WTC11 (cell line): ENCODE data around the gene UQCC3. TPM values are rescaled to one million over a fixed set of nuclear protein-coding genes. Genes with fewer than 3 reads are reported as not detected.

Source experiments
- CREB1 ChIP-seq: sonication (generic); formaldehyde crosslinking; IDR thresholded peaks from 2 replicates; pipeline ENCODE4 v1.8.0; 2023; ENCODE audit warnings: mild to moderate bottlenecking, missing genetic modification reagents
- E2F1 ChIP-seq: sonication (generic); formaldehyde crosslinking; IDR thresholded peaks from 2 replicates; pipeline ENCODE4 v1.8.0; 2022; ENCODE audit warnings: mild to moderate bottlenecking, missing genetic modification reagents
- E2F5 ChIP-seq: sonication (generic); formaldehyde crosslinking; IDR thresholded peaks from 2 replicates; pipeline ENCODE4 v1.8.1; 2022; ENCODE audit warnings: mild to moderate bottlenecking, moderate library complexity, missing genetic modification reagents
- ELF4 ChIP-seq: sonication (generic); formaldehyde crosslinking; IDR thresholded peaks from 2 replicates; pipeline ENCODE4 v1.8.1; 2022; ENCODE audit warnings: low read depth, mild to moderate bottlenecking, moderate library complexity, missing genetic modification reagents
- FOXJ3 ChIP-seq: sonication (generic); formaldehyde crosslinking; IDR thresholded peaks from 2 replicates; pipeline ENCODE4 v1.9.0; 2021; ENCODE audit warnings: missing genetic modification reagents, mild to moderate bottlenecking, borderline replicate concordance
- FOXK1 ChIP-seq: sonication (generic); formaldehyde crosslinking; IDR thresholded peaks from 2 replicates; pipeline ENCODE4 v1.8.0; 2022; ENCODE audit warnings: mild to moderate bottlenecking, moderate library complexity, missing genetic modification reagents
- FOXP1 ChIP-seq: sonication (generic); formaldehyde crosslinking; IDR thresholded peaks from 2 replicates; pipeline ENCODE4 v1.8.0; 2022; ENCODE audit warnings: missing genetic modification reagents, mild to moderate bottlenecking, moderate library complexity, borderline replicate concordance
- JUN ChIP-seq: sonication (generic); formaldehyde crosslinking; IDR thresholded peaks from 2 replicates; pipeline ENCODE4 v1.8.0; 2023; ENCODE audit warnings: mild to moderate bottlenecking, missing genetic modification reagents
- MAX ChIP-seq: sonication (generic); formaldehyde crosslinking; IDR thresholded peaks from 2 replicates; pipeline ENCODE4 v1.8.0; 2022; ENCODE audit warnings: mild to moderate bottlenecking, missing genetic modification reagents
- MYBL2 ChIP-seq: sonication (generic); formaldehyde crosslinking; IDR thresholded peaks from 2 replicates; pipeline ENCODE4 v1.8.1; 2023; ENCODE audit warnings: mild to moderate bottlenecking, moderate library complexity, missing genetic modification reagents
- NFE2L1 ChIP-seq: sonication (generic); formaldehyde crosslinking; IDR thresholded peaks from 2 replicates; pipeline ENCODE4 v1.8.1; 2023; ENCODE audit warnings: missing genetic modification reagents
- NFYB ChIP-seq: sonication (generic); formaldehyde crosslinking; conservative IDR thresholded peaks from 2 replicates; pipeline ENCODE4 v1.8.0; 2022; ENCODE audit warnings: low read depth, missing genetic modification reagents
- NR2C2 ChIP-seq: sonication (generic); formaldehyde crosslinking; IDR thresholded peaks from 2 replicates; pipeline ENCODE4 v1.8.0; 2022; ENCODE audit warnings: mild to moderate bottlenecking, missing genetic modification reagents
- OVOL2 ChIP-seq: fragments of 250-450 bp; sonication (Bioruptor Pico); IDR thresholded peaks from 2 replicates; pipeline ENCODE4 v1.9.0; 2021; ENCODE audit warnings: mild to moderate bottlenecking, borderline replicate concordance
- PRRX2 ChIP-seq: fragments of 250-450 bp; sonication (Bioruptor Pico); IDR thresholded peaks from 2 replicates; pipeline ENCODE4 v1.8.0; 2021; ENCODE audit warnings: mild to moderate bottlenecking
- STAT6 ChIP-seq: sonication (generic); formaldehyde crosslinking; conservative IDR thresholded peaks from 2 replicates; pipeline ENCODE4 v1.8.1; 2023; ENCODE audit warnings: mild to moderate bottlenecking, low read depth, missing genetic modification reagents, moderate library complexity
- ZBTB21 ChIP-seq: sonication (generic); formaldehyde crosslinking; IDR thresholded peaks from 2 replicates; pipeline ENCODE4 v1.8.1; 2023; ENCODE audit warnings: mild to moderate bottlenecking, missing genetic modification reagents, borderline replicate concordance
- ZMAT4 ChIP-seq: fragments of 250-450 bp; sonication (Bioruptor Pico); IDR thresholded peaks from 2 replicates; pipeline ENCODE4 v1.9.0; 2021; ENCODE audit warnings: mild to moderate bottlenecking
- ZNF232 ChIP-seq: sonication (generic); formaldehyde crosslinking; IDR thresholded peaks from 2 replicates; pipeline ENCODE4 v1.8.0; 2022; ENCODE audit warnings: mild to moderate bottlenecking, missing genetic modification reagents
- ZNF281 ChIP-seq: sonication (generic); formaldehyde crosslinking; IDR thresholded peaks from 2 replicates; pipeline ENCODE4 v1.8.0; 2023; ENCODE audit warnings: mild to moderate bottlenecking, missing genetic modification reagents
- ZNF416 ChIP-seq: fragments of 250-450 bp; sonication (Bioruptor Pico); IDR thresholded peaks from 2 replicates; pipeline ENCODE4 v1.9.0; 2021; ENCODE audit warnings: mild to moderate bottlenecking, inconsistent platforms
- ZNF423 ChIP-seq: fragments of 250-450 bp; sonication (Bioruptor Pico); IDR thresholded peaks from 2 replicates; pipeline ENCODE4 v2.1.2; 2022; ENCODE audit warnings: mild to moderate bottlenecking, moderate library complexity
- total RNA-seq: library from RNA; stranded (reverse); gene quantifications from 3 replicates; pipeline ENCODE4 v1.2.3, GENCODE V29; 2021
- TF ChIP-seq, protein P1 (sequence below): fragments of 250-450 bp; sonication (Bioruptor Pico); IDR thresholded peaks from 2 replicates; pipeline ENCODE4 v1.9.0; 2021; ENCODE audit warnings: mild to moderate bottlenecking
- TF ChIP-seq, protein P2 (sequence below): sonication (generic); formaldehyde crosslinking; IDR thresholded peaks from 2 replicates; pipeline ENCODE4 v1.8.1; 2023; ENCODE audit warnings: mild to moderate bottlenecking, missing genetic modification reagents, moderate library complexity
- TF ChIP-seq, protein P3 (sequence below): sonication (generic); formaldehyde crosslinking; IDR thresholded peaks from 2 replicates; pipeline ENCODE4 v1.8.0; 2022; ENCODE audit warnings: mild to moderate bottlenecking, missing genetic modification reagents

Gene UQCC3
- total RNA-seq, 1 experiment from 2014 or later, result 18.1 TPM

- TF ChIP-seq JUN (CRISPR knock-in tag) (no peak), NR2C2 (no peak), ZNF423 (CRISPR knock-in tag) (no peak), ZNF416 (CRISPR knock-in tag) (no peak), E2F1 (0 out of 2 replicates have a peak, but pooled peaks have one; percentile 45), ZNF281 (CRISPR knock-in tag) (peak; percentile 100), CREB1 (CRISPR knock-in tag) (no peak), ZBTB21 (CRISPR knock-in tag) (peak; percentile 91; the same call in 1 of the 2 replicates), ELF4 (CRISPR knock-in tag) (no peak), ZNF232 (CRISPR knock-in tag) (no peak), FOXK1 (CRISPR knock-in tag) (peak; percentile 87), MAX (CRISPR knock-in tag) (peak; percentile 63; the same call in 1 of the 2 replicates), PRRX2 (CRISPR knock-in tag) (no peak), MYBL2 (CRISPR knock-in tag) (no peak), NFYB (no peak), E2F5 (CRISPR knock-in tag) (0 out of 2 replicates have a peak, but pooled peaks have one; percentile 29), FOXJ3 (CRISPR knock-in tag) (no peak), FOXP1 (CRISPR knock-in tag) (peak; percentile 46; the same call in 1 of the 2 replicates), OVOL2 (CRISPR knock-in tag) (no peak), NFE2L1 (CRISPR knock-in tag) (peak; percentile 77), STAT6 (CRISPR knock-in tag) (no peak), ZMAT4 (CRISPR knock-in tag) (no peak)
- TF ChIP-seq, protein P1, sequence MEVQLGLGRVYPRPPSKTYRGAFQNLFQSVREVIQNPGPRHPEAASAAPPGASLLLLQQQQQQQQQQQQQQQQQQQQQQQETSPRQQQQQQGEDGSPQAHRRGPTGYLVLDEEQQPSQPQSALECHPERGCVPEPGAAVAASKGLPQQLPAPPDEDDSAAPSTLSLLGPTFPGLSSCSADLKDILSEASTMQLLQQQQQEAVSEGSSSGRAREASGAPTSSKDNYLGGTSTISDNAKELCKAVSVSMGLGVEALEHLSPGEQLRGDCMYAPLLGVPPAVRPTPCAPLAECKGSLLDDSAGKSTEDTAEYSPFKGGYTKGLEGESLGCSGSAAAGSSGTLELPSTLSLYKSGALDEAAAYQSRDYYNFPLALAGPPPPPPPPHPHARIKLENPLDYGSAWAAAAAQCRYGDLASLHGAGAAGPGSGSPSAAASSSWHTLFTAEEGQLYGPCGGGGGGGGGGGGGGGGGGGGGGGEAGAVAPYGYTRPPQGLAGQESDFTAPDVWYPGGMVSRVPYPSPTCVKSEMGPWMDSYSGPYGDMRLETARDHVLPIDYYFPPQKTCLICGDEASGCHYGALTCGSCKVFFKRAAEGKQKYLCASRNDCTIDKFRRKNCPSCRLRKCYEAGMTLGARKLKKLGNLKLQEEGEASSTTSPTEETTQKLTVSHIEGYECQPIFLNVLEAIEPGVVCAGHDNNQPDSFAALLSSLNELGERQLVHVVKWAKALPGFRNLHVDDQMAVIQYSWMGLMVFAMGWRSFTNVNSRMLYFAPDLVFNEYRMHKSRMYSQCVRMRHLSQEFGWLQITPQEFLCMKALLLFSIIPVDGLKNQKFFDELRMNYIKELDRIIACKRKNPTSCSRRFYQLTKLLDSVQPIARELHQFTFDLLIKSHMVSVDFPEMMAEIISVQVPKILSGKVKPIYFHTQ, result no peak
- TF ChIP-seq, protein P2, sequence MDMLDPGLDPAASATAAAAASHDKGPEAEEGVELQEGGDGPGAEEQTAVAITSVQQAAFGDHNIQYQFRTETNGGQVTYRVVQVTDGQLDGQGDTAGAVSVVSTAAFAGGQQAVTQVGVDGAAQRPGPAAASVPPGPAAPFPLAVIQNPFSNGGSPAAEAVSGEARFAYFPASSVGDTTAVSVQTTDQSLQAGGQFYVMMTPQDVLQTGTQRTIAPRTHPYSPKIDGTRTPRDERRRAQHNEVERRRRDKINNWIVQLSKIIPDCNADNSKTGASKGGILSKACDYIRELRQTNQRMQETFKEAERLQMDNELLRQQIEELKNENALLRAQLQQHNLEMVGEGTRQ (CRISPR knock-in tag), result peak; percentile 44; the same call in 1 of the 2 replicates
- TF ChIP-seq, protein P3, sequence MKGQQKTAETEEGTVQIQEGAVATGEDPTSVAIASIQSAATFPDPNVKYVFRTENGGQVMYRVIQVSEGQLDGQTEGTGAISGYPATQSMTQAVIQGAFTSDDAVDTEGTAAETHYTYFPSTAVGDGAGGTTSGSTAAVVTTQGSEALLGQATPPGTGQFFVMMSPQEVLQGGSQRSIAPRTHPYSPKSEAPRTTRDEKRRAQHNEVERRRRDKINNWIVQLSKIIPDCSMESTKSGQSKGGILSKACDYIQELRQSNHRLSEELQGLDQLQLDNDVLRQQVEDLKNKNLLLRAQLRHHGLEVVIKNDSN (CRISPR knock-in tag), result no peak
These were observed 35.9 kb downstream of the UQCC3 start, which contains the start of the genes BSCL2 and GNG3 (continued) for GRCh38 chr11:62707277-62707861.
